ENCODE results near the gene LDLRAD3.

DNA sequence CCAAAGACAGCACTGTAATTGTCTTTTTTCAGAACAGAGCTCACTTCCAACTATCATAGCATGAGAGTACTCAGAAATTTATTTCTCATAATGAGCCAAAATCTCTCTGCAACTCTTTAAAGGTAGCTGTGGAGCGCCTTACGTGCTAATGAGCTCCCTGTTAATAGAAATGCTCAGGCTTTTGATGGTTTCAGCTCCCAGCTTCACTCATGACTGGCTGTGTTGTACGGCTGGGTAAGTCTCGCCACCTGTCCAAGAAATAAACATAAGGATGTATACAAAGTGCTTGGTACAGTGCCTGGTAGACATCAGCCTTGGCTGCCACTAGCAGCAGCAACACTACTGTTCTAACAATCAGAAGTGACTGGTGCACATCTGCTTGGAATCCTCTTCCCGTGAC, 109.4 kb downstream of the LDLRAD3 start:
- TF ChIP-seq, protein P1, sequence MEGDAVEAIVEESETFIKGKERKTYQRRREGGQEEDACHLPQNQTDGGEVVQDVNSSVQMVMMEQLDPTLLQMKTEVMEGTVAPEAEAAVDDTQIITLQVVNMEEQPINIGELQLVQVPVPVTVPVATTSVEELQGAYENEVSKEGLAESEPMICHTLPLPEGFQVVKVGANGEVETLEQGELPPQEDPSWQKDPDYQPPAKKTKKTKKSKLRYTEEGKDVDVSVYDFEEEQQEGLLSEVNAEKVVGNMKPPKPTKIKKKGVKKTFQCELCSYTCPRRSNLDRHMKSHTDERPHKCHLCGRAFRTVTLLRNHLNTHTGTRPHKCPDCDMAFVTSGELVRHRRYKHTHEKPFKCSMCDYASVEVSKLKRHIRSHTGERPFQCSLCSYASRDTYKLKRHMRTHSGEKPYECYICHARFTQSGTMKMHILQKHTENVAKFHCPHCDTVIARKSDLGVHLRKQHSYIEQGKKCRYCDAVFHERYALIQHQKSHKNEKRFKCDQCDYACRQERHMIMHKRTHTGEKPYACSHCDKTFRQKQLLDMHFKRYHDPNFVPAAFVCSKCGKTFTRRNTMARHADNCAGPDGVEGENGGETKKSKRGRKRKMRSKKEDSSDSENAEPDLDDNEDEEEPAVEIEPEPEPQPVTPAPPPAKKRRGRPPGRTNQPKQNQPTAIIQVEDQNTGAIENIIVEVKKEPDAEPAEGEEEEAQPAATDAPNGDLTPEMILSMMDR (IDR thresholded peaks at IDR 0.05; ENCODE audit: low read depth, low read length, poor library complexity, severe bottlenecking): no peak
- TF ChIP-seq EZH2phosphoT487 (IDR thresholded peaks at IDR 0.05; ENCODE audit: borderline replicate concordance, low read length): no peak

All from DOHH2 (cell line).